ENCODE results near the gene WDR90. TPM values are rescaled to one million over a fixed set of nuclear protein-coding genes. Genes with fewer than 3 reads are reported as not detected.

The WDR90 gene
- total RNA-seq, 4 donors from 2014 or later = 8.2 to 22.7 (median 16.5) TPM

DNA sequence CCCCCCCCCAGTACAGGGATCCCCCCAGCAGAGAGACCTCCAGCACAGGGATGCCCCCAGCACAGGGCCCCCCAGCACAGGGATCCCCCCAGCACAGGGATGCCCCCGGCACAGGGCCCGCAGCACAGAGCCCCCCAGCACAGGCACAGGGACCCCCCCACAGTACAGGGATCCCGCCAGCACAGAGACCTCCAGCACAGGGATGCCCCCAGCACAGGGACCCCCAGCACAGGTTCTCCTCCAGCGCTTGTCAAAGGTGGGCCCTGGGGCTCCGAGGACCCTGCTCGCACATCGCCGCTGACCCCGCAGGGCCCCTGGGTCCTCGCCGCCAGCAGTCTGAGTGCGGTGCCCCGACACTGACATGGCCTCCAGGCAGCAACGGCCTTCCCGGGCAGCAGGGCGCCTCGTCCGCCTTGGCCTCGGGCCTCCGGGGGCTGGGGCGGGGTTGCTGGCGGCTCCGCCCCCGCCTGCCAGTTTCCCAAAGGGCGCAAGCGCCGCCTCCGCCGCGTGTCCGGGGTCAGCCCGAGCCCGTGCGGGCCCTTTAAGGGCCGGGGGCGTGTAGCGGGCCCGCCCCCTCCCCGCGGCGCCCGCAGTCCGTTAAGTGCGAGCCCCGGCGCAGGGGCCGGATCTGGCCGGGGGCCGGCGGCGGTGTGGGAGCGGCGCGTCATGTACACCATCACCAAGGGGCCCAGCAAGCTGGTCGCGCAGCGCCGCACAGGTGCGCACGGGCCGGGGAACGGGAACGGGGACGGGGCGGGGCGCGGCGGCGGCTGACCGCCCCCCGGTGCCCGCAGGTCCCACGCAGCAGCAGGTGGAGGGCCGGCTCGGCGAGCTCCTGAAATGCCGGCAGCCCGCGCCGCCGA, 7.6 kb upstream of the WDR90 start, which contains the start of gene MCRIP2:
Gene MCRIP2, plus strand, starts transcription at position 503 of the 863 bp plus-strand sequence. Its CDS starts 164 bp downstream, at position 667.
- H3K4me3 ChIP-seq = peak within 1 kb of the TSS; percentile 91 to 97 (median 94)
- TF ChIP-seq CTCF (IDR thresholded peaks at IDR 0.05) (no peak), EP300 (IDR thresholded peaks at IDR 0.05) (no peak), POLR2AphosphoS5 (IDR thresholded peaks at IDR 0.05) (peak; percentile 75 to 86), POLR2A (IDR thresholded peaks at IDR 0.05; ENCODE audit: low read depth) (peak; percentile 70)
- no peaks in the 10 kb centered on the region for H3K9me3 ChIP-seq
- intact Hi-C loops (cut with DNase I) = no loop called here
- H3K36me3 ChIP-seq = peaks cover 0 to 3% (median under 1%) of the 10 kb centered on the region in 4 donors
- peak; percentile 95 for DNase-seq (ENCODE audit: extremely low spot score)
- H3K27ac ChIP-seq (replicated peaks in 1 of 4) = peak within 1 kb of the TSS; percentile 80 to 94 (median 92)
- no CpG with 5 or more reads among the region's 81 CpGs for WGBS
- H3K27me3 ChIP-seq = no peaks in the 10 kb centered on the region
- peaks cover 35 to 81% (median 63%) of the 10 kb centered on the region in 4 donors for H3K4me1 ChIP-seq

DNA sequence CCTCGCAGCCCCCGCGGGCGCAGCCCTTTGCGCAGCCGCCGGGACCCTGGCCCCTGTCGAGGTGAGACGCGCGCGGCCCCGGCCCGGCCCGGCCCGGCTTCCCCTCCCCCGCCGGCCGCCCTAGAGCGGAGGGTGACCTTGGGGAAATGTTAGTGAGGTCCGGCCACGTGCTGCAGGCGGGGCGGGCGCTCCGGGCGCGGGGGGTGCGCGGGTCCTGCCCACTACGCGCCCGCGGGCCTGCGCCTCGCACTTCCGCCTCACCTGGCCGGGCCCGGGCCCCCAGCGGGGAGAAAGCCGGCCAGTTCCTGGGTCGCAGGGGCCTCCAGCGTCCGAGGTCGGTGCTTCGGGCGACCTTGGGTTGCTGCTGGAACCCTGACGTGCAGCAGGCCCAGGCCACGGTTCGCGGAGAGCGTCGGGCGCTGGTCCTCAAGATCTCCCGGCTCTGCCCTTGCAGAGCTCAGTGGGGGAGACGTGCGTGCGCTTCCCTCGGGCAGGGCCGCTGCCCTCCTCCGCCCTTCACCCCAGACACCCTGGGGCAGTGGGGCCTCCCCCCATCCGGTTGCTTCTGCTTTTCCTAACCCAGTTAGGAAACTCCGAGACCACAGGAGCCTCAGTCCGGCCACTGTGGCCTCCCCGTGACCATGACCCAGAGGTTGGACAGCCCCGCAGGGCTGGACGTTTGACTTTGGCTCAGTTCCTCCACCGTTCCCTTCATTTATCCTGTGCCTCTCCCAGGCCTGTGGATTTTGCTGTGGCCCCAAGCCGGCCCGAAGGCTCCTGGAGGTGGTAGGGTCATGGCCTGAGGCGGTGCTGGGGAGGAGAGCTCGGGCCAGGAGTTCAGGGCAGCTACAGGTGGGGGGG, 6.7 kb upstream of the WDR90 start:
- Histone ChIP-seq H3K36me3 (peaks cover 0 to 5% (median 4%) of the 10 kb centered on the region in 4 donors), H3K27me3 (no peaks in the 10 kb centered on the region), H3K27ac (replicated peaks in 1 of 4) (peak overlapping the region; percentile 80 to 94 (median 92)), H3K9me3 (no peaks in the 10 kb centered on the region), H3K4me3 (peak overlapping the region; percentile 91 to 97 (median 94)), H3K4me1 (peaks cover 42 to 86% (median 68%) of the 10 kb centered on the region in 4 donors)
- TF ChIP-seq POLR2AphosphoS5 (IDR thresholded peaks at IDR 0.05) (peak in 1 of 2 donors; percentile 3), EP300 (IDR thresholded peaks at IDR 0.05) (no peak), CTCF (IDR thresholded peaks at IDR 0.05) (no peak), POLR2A (IDR thresholded peaks at IDR 0.05; ENCODE audit: low read depth) (no peak)
- no peak for DNase-seq (ENCODE audit: extremely low spot score)
- 9% methylated on average over 20 of the region's 72 CpGs for WGBS
- intact Hi-C loops (cut with DNase I) = no loop called here

- DNase-seq (ENCODE audit: extremely low spot score) = no peak
- Histone ChIP-seq H3K9me3 (no peaks in the 10 kb centered on the region), H3K27ac (replicated peaks in 1 of 4) (peak overlapping the region; percentile 80 to 94 (median 92)), H3K27me3 (no peaks in the 10 kb centered on the region), H3K36me3 (peaks cover 0 to 5% (median 4%) of the 10 kb centered on the region in 4 donors), H3K4me1 (peaks cover 42 to 86% (median 68%) of the 10 kb centered on the region in 4 donors), H3K4me3 (peak overlapping the region; percentile 91 to 97 (median 94))
- 89% methylated on average over 8 of the region's 13 CpGs for WGBS
- TF ChIP-seq POLR2A (IDR thresholded peaks at IDR 0.05; ENCODE audit: low read depth) = no peak
- TF ChIP-seq EP300 (IDR thresholded peaks at IDR 0.05) = no peak
- no peak for TF ChIP-seq CTCF (IDR thresholded peaks at IDR 0.05)
- no peak for TF ChIP-seq POLR2AphosphoS5 (IDR thresholded peaks at IDR 0.05)
- intact Hi-C loops (cut with DNase I) = no loop called here
Measured at GRCh38 chr16:643050-643368, 6.2 kb upstream of the WDR90 start.

- H3K36me3 ChIP-seq = peaks cover 0 to 5% (median 4%) of the 10 kb centered on the region in 4 donors
- no peak overlapping the region for H3K27ac ChIP-seq (replicated peaks in 1 of 4)
- H3K27me3 ChIP-seq = no peaks in the 10 kb centered on the region
- H3K9me3 ChIP-seq = no peaks in the 10 kb centered on the region
- peaks cover 49 to 88% (median 73%) of the 10 kb centered on the region in 4 donors for H3K4me1 ChIP-seq
- intact Hi-C loops (cut with DNase I) = no loop called here
- 88% methylated on average over 12 of the region's 12 CpGs for WGBS
- TF ChIP-seq CTCF (IDR thresholded peaks at IDR 0.05) (no peak), EP300 (IDR thresholded peaks at IDR 0.05) (no peak), POLR2A (IDR thresholded peaks at IDR 0.05; ENCODE audit: low read depth) (no peak), POLR2AphosphoS5 (IDR thresholded peaks at IDR 0.05) (no peak)
- no peak for DNase-seq (ENCODE audit: extremely low spot score)
- no peak overlapping the region for H3K4me3 ChIP-seq
Measured at GRCh38 chr16:644556-644955, 4.6 kb upstream of the WDR90 start.

Measured in esophagus muscularis mucosa (tissue), 4 donors.